ENCODE results near the gene AEBP1.
A peak's percentile ranks its signal among the peaks of the same experiment; 100 is the strongest.

AEBP1 gene

DNA sequence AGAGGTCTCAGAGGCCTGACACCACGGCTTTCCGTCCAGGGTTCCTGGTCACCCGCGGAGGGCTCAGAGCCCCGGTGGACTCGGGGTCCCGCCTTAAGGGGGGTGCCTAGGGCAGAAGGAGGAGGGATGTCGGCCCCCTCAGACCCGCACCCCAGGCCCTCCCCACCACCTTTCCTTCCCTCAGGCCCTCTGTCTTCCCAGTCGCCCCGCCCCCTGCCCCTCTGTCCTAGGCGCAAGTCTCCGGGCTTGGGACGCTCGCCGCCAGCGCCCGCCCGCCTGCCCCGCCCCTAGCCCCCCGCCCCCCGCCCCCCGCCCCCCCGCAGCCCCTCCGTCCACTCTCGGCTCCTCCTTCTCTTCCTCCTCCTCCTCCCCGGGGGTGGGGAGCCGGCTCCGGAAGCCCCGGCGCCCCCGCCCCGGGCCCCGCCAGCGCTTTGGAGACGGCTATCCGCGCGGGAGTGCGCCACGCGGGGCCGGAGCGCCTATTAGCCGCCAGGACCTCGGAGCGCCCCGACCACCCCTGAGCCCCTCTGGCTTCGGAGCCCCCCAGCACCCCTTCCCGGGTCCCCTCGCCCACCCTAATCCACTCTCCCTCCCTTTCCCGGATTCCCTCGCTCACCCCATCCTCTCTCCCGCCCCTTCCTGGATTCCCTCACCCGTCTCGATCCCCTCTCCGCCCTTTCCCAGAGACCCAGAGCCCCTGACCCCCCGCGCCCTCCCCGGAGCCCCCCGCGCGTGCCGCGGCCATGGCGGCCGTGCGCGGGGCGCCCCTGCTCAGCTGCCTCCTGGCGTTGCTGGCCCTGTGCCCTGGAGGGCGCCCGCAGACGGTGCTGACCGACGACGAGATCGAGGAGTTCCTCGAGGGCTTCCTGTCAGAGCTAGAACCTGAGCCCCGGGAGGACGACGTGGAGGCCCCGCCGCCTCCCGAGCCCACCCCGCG lies at the start of gene AEBP1:
TSS of gene AEBP1 (plus strand) at position 423 of the 937 bp plus-strand sequence. CDS start at position 744, 321 bp downstream.
- peaks cover 46% of the 10 kb centered on the region for H3K4me1 ChIP-seq (ENCODE audit: control insufficient read depth, insufficient read depth, low read length, unreplicated experiment)
- H3K79me2 ChIP-seq (ENCODE audit: control insufficient read depth, insufficient read depth, low read length, unreplicated experiment) = peaks cover 11% of the 10 kb centered on the region
- H3K4me3 ChIP-seq (ENCODE audit: low read depth, low read length) = peak within 1 kb of the TSS; percentile 80
- H3K27me3 ChIP-seq (ENCODE audit: insufficient read depth, low read length) = no peaks in the 10 kb centered on the region
- no peaks in the 10 kb centered on the region for H3K36me3 ChIP-seq (ENCODE audit: insufficient read depth, low read length)
- H3K27ac ChIP-seq (ENCODE audit: low read depth, low read length) = peak within 1 kb of the TSS; percentile 77
- H2AFZ ChIP-seq (ENCODE audit: low read length, unreplicated experiment) = peak within 1 kb of the TSS; percentile 40

DNA sequence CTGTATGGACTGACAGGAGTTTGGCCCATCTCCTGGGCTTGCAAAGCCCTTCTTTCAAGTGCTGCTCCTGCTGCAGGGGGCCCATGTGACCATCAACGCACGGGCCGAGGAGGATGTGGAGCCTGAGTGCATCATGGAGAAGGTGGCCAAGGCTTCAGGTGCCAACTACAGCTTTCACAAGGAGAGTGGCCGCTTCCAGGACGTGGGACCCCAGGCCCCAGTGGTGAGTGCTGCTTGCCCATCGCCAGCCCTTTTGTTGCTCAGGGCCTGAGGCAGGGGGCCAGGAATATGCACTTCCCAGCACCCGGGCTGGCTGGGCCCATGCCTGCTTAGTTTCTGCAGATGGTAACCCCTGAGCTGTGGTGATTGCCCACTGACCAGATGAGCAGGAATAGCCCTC lies 47.5 kb upstream of the AEBP1 start:
- no peak overlapping the region for H2AFZ ChIP-seq (ENCODE audit: low read length, unreplicated experiment)
- peaks cover 4% of the 10 kb centered on the region for H3K36me3 ChIP-seq (ENCODE audit: insufficient read depth, low read length)
- no peaks in the 10 kb centered on the region for H3K79me2 ChIP-seq (ENCODE audit: control insufficient read depth, insufficient read depth, low read length, unreplicated experiment)
- H3K4me1 ChIP-seq (ENCODE audit: control insufficient read depth, insufficient read depth, low read length, unreplicated experiment) = no peaks in the 10 kb centered on the region
- no peaks in the 10 kb centered on the region for H3K27me3 ChIP-seq (ENCODE audit: insufficient read depth, low read length)
- no peak overlapping the region for H3K4me3 ChIP-seq (ENCODE audit: low read depth, low read length)
- H3K27ac ChIP-seq (ENCODE audit: low read depth, low read length) = no peak overlapping the region

DNA sequence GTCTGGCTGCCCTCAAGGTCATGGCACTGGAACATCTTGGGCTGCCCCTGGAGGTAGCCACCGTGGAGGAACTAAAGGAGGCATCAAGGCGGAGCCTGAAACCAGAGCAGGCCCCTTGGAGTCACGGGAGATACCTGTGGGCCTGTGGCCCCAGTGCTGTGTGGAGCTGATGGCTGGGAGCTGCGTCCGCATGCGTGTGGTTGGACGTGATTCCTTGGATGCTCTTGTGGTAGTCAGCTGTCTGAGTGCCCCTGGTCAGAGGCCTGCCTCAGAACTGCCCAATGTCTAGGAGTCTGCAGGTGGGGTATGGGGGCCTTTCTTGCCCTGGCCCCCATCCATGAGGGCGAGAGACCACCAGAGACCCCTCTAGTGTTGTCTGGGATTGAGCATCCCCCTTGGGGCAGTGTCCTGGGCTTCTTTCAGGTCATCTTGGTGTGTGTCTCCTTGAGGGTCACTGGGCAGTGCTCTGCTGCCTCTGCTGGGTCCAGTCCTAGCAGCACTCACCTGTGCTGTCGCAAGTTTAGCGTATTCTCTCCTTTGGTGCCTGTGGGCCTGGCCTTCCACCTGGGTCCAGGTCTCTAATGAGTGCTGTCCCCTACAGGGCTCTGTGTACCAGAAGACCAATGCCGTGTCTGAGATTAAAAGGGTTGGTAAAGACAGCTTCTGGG lies 46.8 kb upstream of the AEBP1 start:
- no peaks in the 10 kb centered on the region for H3K79me2 ChIP-seq (ENCODE audit: control insufficient read depth, insufficient read depth, low read length, unreplicated experiment)
- H2AFZ ChIP-seq (ENCODE audit: low read length, unreplicated experiment) = no peak overlapping the region
- H3K27ac ChIP-seq (ENCODE audit: low read depth, low read length) = no peak overlapping the region
- peaks cover 4% of the 10 kb centered on the region for H3K36me3 ChIP-seq (ENCODE audit: insufficient read depth, low read length)
- H3K4me1 ChIP-seq (ENCODE audit: control insufficient read depth, insufficient read depth, low read length, unreplicated experiment) = no peaks in the 10 kb centered on the region
- H3K27me3 ChIP-seq (ENCODE audit: insufficient read depth, low read length) = no peaks in the 10 kb centered on the region
- no peak overlapping the region for H3K4me3 ChIP-seq (ENCODE audit: low read depth, low read length)

DNA sequence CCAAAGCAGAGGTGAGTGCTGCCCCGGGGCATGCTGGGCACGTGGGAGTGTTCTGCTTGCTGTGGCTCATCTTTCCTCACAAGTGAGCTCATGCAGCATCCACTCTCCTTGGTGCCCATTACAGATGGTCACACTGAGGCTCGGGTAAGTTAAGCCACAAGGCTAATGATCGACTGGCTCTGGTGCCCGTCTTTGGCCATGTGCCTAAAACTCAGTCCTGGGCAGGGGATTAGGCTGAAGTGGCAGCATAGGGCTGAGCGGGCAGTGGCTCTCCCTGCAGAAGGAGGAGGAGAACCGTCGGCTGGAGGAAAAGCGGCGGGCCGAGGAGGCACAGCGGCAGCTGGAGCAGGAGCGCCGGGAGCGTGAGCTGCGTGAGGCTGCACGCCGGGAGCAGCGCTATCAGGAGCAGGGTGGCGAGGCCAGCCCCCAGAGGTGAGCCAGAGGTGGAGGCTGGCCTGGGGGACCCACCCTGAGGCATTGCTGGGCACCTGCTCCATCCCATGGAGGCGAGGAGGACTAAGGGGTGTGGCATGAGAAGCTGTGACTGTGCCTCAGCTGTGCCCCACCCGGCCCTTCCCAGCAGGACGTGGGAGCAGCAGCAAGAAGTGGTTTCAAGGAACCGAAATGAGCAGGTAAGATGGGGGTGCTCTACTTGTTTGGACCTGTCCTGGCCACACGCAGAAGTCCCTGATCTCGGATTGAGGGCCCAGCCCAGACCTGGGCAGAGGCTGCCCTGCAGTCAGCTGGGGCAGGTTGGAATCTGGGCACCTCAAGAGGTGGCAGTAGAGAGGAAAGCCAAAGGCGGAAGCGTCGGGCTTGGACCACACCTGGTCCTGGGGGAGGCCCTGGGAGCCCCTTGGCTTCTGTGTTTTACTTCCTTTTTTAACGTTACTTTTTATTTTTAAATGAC lies 46.0 kb upstream of the AEBP1 start:
- H3K36me3 ChIP-seq (ENCODE audit: insufficient read depth, low read length) = peaks cover 4% of the 10 kb centered on the region
- H2AFZ ChIP-seq (ENCODE audit: low read length, unreplicated experiment) = no peak overlapping the region
- H3K27ac ChIP-seq (ENCODE audit: low read depth, low read length) = no peak overlapping the region
- H3K4me1 ChIP-seq (ENCODE audit: control insufficient read depth, insufficient read depth, low read length, unreplicated experiment) = peaks cover 2% of the 10 kb centered on the region
- H3K4me3 ChIP-seq (ENCODE audit: low read depth, low read length) = no peak overlapping the region
- no peaks in the 10 kb centered on the region for H3K27me3 ChIP-seq (ENCODE audit: insufficient read depth, low read length)
- H3K79me2 ChIP-seq (ENCODE audit: control insufficient read depth, insufficient read depth, low read length, unreplicated experiment) = no peaks in the 10 kb centered on the region

DNA sequence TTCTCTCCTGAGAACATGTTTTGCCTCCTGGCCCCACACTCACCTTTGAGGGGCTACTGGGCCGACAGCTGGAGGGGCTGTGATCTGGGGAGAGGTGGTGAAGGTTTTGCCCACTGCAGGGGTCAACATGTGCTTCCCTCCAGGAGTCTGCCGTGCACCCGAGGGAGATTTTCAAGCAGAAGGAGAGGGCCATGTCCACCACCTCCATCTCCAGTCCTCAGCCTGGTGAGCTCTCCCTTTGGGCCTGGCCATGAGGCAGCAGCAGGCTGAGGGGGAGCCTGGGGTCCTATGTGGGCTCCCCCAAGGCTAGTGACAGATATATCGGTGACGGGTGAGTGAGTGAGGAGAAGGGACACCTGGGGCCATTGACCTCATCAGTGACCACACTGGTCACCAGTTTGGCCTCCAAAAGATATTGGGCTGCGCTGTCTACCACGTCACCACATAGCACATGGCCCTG lies 45.4 kb upstream of the AEBP1 start:
- no peak overlapping the region for H2AFZ ChIP-seq (ENCODE audit: low read length, unreplicated experiment)
- no peaks in the 10 kb centered on the region; the same call in 1 of the 2 replicates for H3K36me3 ChIP-seq (ENCODE audit: insufficient read depth, low read length)
- no peaks in the 10 kb centered on the region for H3K79me2 ChIP-seq (ENCODE audit: control insufficient read depth, insufficient read depth, low read length, unreplicated experiment)
- no peak overlapping the region for H3K4me3 ChIP-seq (ENCODE audit: low read depth, low read length)
- H3K27me3 ChIP-seq (ENCODE audit: insufficient read depth, low read length) = no peaks in the 10 kb centered on the region
- no peak overlapping the region for H3K27ac ChIP-seq (ENCODE audit: low read depth, low read length)
- H3K4me1 ChIP-seq (ENCODE audit: control insufficient read depth, insufficient read depth, low read length, unreplicated experiment) = peaks cover 2% of the 10 kb centered on the region

DNA sequence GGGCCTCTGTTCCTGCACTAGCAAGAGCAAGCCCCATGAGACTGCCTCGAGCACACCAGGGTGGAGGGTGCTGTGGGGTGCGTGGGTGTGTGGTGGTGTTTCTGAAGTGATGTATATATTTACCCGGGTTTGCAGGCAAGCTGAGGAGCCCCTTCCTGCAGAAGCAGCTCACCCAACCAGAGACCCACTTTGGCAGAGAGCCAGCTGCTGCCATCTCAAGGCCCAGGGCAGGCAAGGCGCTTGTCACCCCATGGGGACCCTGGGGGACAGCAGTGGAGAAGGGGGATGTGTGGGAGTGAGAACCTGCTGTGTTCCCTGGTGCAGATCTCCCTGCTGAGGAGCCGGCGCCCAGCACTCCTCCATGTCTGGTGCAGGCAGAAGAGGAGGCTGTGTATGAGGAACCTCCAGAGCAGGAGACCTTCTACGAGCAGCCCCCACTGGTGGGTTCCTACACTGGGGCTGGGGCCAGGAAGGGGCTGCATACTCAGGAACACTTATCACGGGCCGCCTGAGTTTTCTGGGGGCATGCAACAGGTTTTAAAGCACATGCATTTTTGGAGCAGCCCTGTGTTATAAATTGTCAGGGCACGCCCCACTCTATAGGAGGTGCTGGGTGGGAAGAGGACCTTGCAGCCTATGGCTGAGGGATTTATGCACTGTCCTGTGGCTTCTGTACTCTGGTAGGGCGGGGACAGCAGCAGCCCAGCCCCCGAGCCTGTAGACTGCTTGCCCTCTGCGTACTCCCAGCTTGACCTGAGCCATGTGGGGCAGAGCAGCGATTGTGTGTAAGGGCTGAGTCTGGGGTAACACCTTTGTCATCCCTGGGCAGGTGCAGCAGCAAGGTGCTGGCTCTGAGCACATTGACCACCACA lies 44.7 kb upstream of the AEBP1 start:
- H3K79me2 ChIP-seq (ENCODE audit: control insufficient read depth, insufficient read depth, low read length, unreplicated experiment) = no peaks in the 10 kb centered on the region
- H3K36me3 ChIP-seq (ENCODE audit: insufficient read depth, low read length) = no peaks in the 10 kb centered on the region; the same call in 1 of the 2 replicates
- H3K4me3 ChIP-seq (ENCODE audit: low read depth, low read length) = no peak overlapping the region
- peaks cover 7% of the 10 kb centered on the region for H3K4me1 ChIP-seq (ENCODE audit: control insufficient read depth, insufficient read depth, low read length, unreplicated experiment)
- H2AFZ ChIP-seq (ENCODE audit: low read length, unreplicated experiment) = no peak overlapping the region
- H3K27me3 ChIP-seq (ENCODE audit: insufficient read depth, low read length) = no peaks in the 10 kb centered on the region
- no peak overlapping the region for H3K27ac ChIP-seq (ENCODE audit: low read depth, low read length)

DNA sequence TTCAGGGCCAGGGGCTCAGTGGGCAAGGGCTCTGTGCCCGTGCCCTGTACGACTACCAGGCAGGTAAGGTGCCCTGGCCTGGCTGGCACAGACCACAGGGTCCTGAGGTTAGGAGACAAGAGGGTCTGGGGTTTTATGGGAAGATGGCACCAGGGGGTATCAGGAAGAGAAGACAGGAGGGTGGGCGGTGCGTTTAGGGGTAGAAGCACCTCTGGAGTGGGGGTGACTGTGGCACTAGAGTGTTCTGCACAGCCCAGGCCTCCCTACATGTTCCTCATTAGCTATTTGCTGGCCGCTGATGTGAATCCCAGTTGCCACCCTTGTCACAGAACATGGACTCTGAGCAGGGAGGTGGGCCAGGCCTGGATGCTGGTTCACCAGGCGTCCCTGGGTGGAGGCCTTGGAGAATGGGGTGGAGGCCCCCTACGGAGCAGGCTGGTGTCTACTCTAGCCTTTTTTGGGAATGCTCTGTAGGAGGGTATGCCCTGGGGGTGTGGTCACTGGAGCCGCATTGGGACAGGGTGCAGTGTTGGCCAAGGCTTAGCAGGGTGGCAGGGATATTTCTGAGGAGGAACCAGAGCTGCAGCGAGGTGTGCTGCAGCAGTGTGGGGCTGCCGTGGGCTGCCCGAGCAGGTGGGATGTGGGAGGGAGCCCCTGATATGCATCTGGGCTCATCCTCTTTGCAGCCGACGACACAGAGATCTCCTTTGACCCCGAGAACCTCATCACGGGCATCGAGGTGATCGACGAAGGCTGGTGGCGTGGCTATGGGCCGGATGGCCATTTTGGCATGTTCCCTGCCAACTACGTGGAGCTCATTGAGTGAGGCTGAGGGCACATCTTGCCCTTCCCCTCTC lies 43.8 kb upstream of the AEBP1 start:
- Histone ChIP-seq H3K27ac (ENCODE audit: low read depth, low read length) (no peak overlapping the region), H3K4me3 (ENCODE audit: low read depth, low read length) (no peak overlapping the region), H3K79me2 (ENCODE audit: control insufficient read depth, insufficient read depth, low read length, unreplicated experiment) (no peaks in the 10 kb centered on the region), H2AFZ (ENCODE audit: low read length, unreplicated experiment) (no peak overlapping the region), H3K27me3 (ENCODE audit: insufficient read depth, low read length) (peaks cover 6% of the 10 kb centered on the region; the same call in 1 of the 2 replicates), H3K36me3 (ENCODE audit: insufficient read depth, low read length) (no peaks in the 10 kb centered on the region; the same call in 1 of the 2 replicates), H3K4me1 (ENCODE audit: control insufficient read depth, insufficient read depth, low read length, unreplicated experiment) (peaks cover 10% of the 10 kb centered on the region)

DNA sequence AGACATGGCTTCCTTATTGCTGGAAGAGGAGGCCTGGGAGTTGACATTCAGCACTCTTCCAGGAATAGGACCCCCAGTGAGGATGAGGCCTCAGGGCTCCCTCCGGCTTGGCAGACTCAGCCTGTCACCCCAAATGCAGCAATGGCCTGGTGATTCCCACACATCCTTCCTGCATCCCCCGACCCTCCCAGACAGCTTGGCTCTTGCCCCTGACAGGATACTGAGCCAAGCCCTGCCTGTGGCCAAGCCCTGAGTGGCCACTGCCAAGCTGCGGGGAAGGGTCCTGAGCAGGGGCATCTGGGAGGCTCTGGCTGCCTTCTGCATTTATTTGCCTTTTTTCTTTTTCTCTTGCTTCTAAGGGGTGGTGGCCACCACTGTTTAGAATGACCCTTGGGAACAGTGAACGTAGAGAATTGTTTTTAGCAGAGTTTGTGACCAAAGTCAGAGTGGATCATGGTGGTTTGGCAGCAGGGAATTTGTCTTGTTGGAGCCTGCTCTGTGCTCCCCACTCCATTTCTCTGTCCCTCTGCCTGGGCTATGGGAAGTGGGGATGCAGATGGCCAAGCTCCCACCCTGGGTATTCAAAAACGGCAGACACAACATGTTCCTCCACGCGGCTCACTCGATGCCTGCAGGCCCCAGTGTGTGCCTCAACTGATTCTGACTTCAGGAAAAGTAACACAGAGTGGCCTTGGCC lies 43.0 kb upstream of the AEBP1 start:
- Histone ChIP-seq H3K36me3 (ENCODE audit: insufficient read depth, low read length) (no peaks in the 10 kb centered on the region; the same call in 1 of the 2 replicates), H2AFZ (ENCODE audit: low read length, unreplicated experiment) (no peak overlapping the region), H3K4me3 (ENCODE audit: low read depth, low read length) (no peak overlapping the region), H3K79me2 (ENCODE audit: control insufficient read depth, insufficient read depth, low read length, unreplicated experiment) (no peaks in the 10 kb centered on the region), H3K4me1 (ENCODE audit: control insufficient read depth, insufficient read depth, low read length, unreplicated experiment) (peaks cover 12% of the 10 kb centered on the region), H3K27me3 (ENCODE audit: insufficient read depth, low read length) (peaks cover 9% of the 10 kb centered on the region; the same call in 1 of the 2 replicates), H3K27ac (ENCODE audit: low read depth, low read length) (no peak overlapping the region)
